Measurements from ENCODE around the gene TK2. TPM values are rescaled to one million over a fixed set of nuclear protein-coding genes. Genes with fewer than 3 reads are reported as not detected.

TK2 gene
- total and polyA plus RNA-seq, 10 donors, result 8.3 to 56.6 (median 31.8) TPM

DNA sequence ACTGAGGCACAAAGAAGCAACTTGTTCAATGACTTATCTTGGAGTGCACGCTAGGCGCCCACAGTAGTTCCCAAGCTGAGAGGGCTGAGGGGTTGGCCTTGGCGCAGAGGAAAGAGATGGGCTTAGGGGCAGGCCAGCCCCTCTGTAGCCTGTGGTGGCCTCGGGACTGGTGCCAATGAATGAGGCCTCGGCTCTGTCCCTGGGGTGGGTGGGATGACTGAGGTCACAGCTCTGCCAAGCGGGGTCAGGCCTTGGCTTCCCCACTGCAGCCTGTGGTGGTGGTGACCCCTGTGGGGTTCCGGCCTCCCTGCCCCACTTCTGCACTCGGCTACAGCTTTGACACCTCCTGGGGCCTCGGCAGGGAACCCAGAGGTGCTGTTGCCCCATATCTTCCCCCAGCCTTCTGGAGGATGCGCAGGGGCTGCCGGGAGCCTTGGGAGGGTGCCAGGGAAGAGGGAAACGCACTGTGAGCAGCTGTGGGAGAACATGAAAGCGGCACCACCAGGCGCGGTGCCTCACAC is 76.8 kb downstream of the TK2 start:
- intact Hi-C loops (cut with DNase I; ENCODE audit: low total_unique reads), result loop anchor here (10.0 kb wide), 1 partner anchor 122 kb away; no protein-coding TSS in a partner anchor

GRCh38 chr16:66471716-66472393 is 78.1 kb downstream of the TK2 start:
- no peaks in the 10 kb centered on the region for H3K36me3 ChIP-seq
- 90 to 95% (median 91%) methylated on average over 8 to 10 of the region's 10 CpGs for WGBS, 5 donors
- peaks cover 0 to under 1% (median 0%) of the 10 kb centered on the region in 8 donors for H3K9me3 ChIP-seq
- no peak overlapping the region for H3K27ac ChIP-seq
- no peak for DNase-seq
- peaks cover 0 to 9% (median 0%) of the 10 kb centered on the region in 7 donors for H3K27me3 ChIP-seq (replicated peaks in 1 of 7)
- TF ChIP-seq CTCF (IDR thresholded peaks at IDR 0.05 in 8 of 11, conservative IDR thresholded peaks at IDR 0.05 in 3 of 11) (no peak), POLR2AphosphoS5 (IDR thresholded peaks at IDR 0.05) (no peak), POLR2A (IDR thresholded peaks at IDR 0.05) (no peak)
- H3K4me3 ChIP-seq, result no peak overlapping the region
- peaks cover 5 to 15% (median 8%) of the 10 kb centered on the region in 6 donors for H3K4me1 ChIP-seq
- intact Hi-C loops (cut with DNase I; ENCODE audit: low total_unique reads), result loop anchor here (10.0 kb wide), 1 partner anchor 123 kb away; no protein-coding TSS in a partner anchor

More for the DNA sequence above, 76.8 kb downstream of the TK2 start:
- Histone ChIP-seq H3K36me3 (no peaks in the 10 kb centered on the region), H3K27me3 (replicated peaks in 1 of 7) (peaks cover 0 to 4% (median 0%) of the 10 kb centered on the region in 7 donors), H3K4me1 (peaks cover 5 to 20% (median 11%) of the 10 kb centered on the region in 6 donors), H3K9me3 (no peaks in the 10 kb centered on the region), H3K27ac (no peak overlapping the region), H3K4me3 (no peak overlapping the region)
- WGBS, 5 donors, result 84 to 90% (median 89%) methylated on average over 13 to 15 of the region's 15 CpGs
- TF ChIP-seq POLR2A (IDR thresholded peaks at IDR 0.05), result no peak
- TF ChIP-seq POLR2AphosphoS5 (IDR thresholded peaks at IDR 0.05), result no peak
- no peak for TF ChIP-seq CTCF (IDR thresholded peaks at IDR 0.05 in 8 of 11, conservative IDR thresholded peaks at IDR 0.05 in 3 of 11)
- no peak for DNase-seq

- Histone ChIP-seq H3K27me3 (replicated peaks in 1 of 7) (peaks cover 0 to 14% (median 0%) of the 10 kb centered on the region in 7 donors), H3K4me3 (no peak overlapping the region), H3K4me1 (peaks cover 5 to 15% (median 8%) of the 10 kb centered on the region in 6 donors), H3K36me3 (no peaks in the 10 kb centered on the region), H3K9me3 (peaks cover 0 to 7% (median 4%) of the 10 kb centered on the region in 8 donors), H3K27ac (no peak overlapping the region)
- intact Hi-C loops (cut with DNase I; ENCODE audit: low total_unique reads), result loop anchor here (10.0 kb wide), 1 partner anchor 124 kb away; no protein-coding TSS in a partner anchor
- WGBS, 5 donors, result 87 to 96% (median 92%) methylated on average over 10 of the region's 10 CpGs
- TF ChIP-seq CTCF (IDR thresholded peaks at IDR 0.05 in 8 of 11, conservative IDR thresholded peaks at IDR 0.05 in 3 of 11) (no peak), POLR2A (IDR thresholded peaks at IDR 0.05) (no peak), POLR2AphosphoS5 (IDR thresholded peaks at IDR 0.05) (no peak)
- peak; percentile 69 for DNase-seq
These were observed 78.7 kb downstream of the TK2 start for GRCh38 chr16:66471264-66471663.

DNA sequence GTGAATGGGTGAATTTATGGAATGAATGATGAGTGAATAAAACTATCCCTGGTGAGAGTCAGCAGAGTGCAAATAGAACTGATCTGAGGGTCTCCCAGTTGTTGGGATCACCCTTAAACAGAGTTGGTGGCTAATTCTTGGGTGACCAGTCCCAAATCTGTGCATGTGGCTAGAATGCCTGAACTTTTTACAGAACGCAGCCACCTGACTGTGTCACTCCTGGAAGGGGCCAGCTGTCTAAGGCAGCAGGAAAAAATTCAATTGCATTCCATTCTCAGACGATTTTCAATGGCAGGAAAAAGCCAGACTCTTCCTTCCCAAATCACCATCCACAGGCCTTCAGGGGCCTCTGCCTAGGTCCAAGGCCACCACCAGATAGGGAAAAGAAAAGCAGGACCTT is 79.4 kb downstream of the TK2 start:
- TF ChIP-seq POLR2AphosphoS5 (IDR thresholded peaks at IDR 0.05) (no peak), POLR2A (IDR thresholded peaks at IDR 0.05) (no peak), CTCF (IDR thresholded peaks at IDR 0.05 in 8 of 11, conservative IDR thresholded peaks at IDR 0.05 in 3 of 11) (no peak)

More for the DNA sequence above, 79.4 kb downstream of the TK2 start:
- no peak for DNase-seq
- Histone ChIP-seq H3K36me3 (no peaks in the 10 kb centered on the region), H3K4me3 (no peak overlapping the region), H3K27me3 (replicated peaks in 1 of 7) (peaks cover 0 to 19% (median 0%) of the 10 kb centered on the region in 7 donors), H3K9me3 (peaks cover 0 to 9% (median 5%) of the 10 kb centered on the region in 8 donors), H3K4me1 (peaks cover 5 to 15% (median 8%) of the 10 kb centered on the region in 6 donors), H3K27ac (no peak overlapping the region)
- intact Hi-C loops (cut with DNase I; ENCODE audit: low total_unique reads), result loop anchor here (10.0 kb wide), 1 partner anchor 124 kb away; no protein-coding TSS in a partner anchor
- 56 to 75% (median 60%) methylated on average over 2 of the region's 2 CpGs for WGBS, 5 donors
